ENCODE data around the gene CD81.

GRCh38 chr11:2410616-2411015 lies 33.5 kb downstream of the CD81 start:
- TF ChIP-seq, protein P1, sequence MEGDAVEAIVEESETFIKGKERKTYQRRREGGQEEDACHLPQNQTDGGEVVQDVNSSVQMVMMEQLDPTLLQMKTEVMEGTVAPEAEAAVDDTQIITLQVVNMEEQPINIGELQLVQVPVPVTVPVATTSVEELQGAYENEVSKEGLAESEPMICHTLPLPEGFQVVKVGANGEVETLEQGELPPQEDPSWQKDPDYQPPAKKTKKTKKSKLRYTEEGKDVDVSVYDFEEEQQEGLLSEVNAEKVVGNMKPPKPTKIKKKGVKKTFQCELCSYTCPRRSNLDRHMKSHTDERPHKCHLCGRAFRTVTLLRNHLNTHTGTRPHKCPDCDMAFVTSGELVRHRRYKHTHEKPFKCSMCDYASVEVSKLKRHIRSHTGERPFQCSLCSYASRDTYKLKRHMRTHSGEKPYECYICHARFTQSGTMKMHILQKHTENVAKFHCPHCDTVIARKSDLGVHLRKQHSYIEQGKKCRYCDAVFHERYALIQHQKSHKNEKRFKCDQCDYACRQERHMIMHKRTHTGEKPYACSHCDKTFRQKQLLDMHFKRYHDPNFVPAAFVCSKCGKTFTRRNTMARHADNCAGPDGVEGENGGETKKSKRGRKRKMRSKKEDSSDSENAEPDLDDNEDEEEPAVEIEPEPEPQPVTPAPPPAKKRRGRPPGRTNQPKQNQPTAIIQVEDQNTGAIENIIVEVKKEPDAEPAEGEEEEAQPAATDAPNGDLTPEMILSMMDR (IDR thresholded peaks at IDR 0.05; ENCODE audit: low read depth, low read length) = no peak
- no peak for TF ChIP-seq EZH2phosphoT487 (IDR thresholded peaks at IDR 0.05; ENCODE audit: low read depth)
